Gastrocnemius medialis (tissue), 4 donors: Measurements from ENCODE around the gene MAS1L.

Source experiments
- CTCF ChIP-seq, 5 experiments: fragments of 450-650 bp in 3 of 5; fragments of 200-600 bp in 2 of 5; sonication (generic) in 2 of 5; IDR thresholded peaks in 4 of 5; conservative IDR thresholded peaks in 1 of 5; 1 replicate in 4 of 5; 2 replicates in 1 of 5; pipeline ENCODE4 v1.5.1; 2016 to 2019; ENCODE audit warnings: antibody characterized with exemption in 5 of 5, mild to moderate bottlenecking in 3 of 5, moderate library complexity in 3 of 5
- POLR2A ChIP-seq, 2 donors: fragments of 450-650 bp; IDR thresholded peaks; one replicate each; pipeline ENCODE4 v1.6.1; 2017; ENCODE audit warnings: antibody characterized with exemption in 2 of 2, mild to moderate bottlenecking in 2 of 2, moderate library complexity in 2 of 2

- no peak for TF ChIP-seq CTCF (IDR thresholded peaks at IDR 0.05 in 4 of 5, conservative IDR thresholded peaks at IDR 0.05 in 1 of 5)
- no peak for TF ChIP-seq POLR2A (IDR thresholded peaks at IDR 0.05)
Measured at GRCh38 chr6:29474996-29475395, 12.8 kb downstream of the MAS1L start.
